Panc1 (cell line): Measurements from ENCODE around the gene OSBPL9. TPM values are rescaled to one million over a fixed set of nuclear protein-coding genes. Genes with fewer than 3 reads are reported as not detected.

Experiments used
- ATAC-seq: fragments of 200-7000 bp; cut with Tn5 transposase; 2 replicates; pipeline ENCODE4 v1.9.1; 2020; ENCODE audit warnings: mild to moderate bottlenecking, moderate library complexity
- BruUV-seq: library from RNA; stranded (reverse); fragments of 400-500 nt; replicated peaks from 2 replicates; lab custom pipeline; 2021; lab: Mats Ljungman, UMichigan
- CTCF ChIA-PET: fragments of 300-600 bp; sonication (Branson Sonifier 250); formaldehyde crosslinking; loops from one replicate; lab custom pipeline; 2022; ENCODE audit warnings: antibody characterized with exemption; lab: Charles Lee
- POLR2A ChIA-PET: fragments of 300-600 bp; sonication (Branson Sonifier 250); formaldehyde crosslinking; loops from one replicate; lab custom pipeline; 2022; ENCODE audit warnings: antibody characterized with exemption; lab: Charles Lee
- DNase-seq: peaks from one replicate; pipeline ENCODE4 v3.0.0-alpha.2; 2010; ENCODE audit warnings: low read depth, low spot score
- H3K27ac ChIP-seq: 2 replicates; pipeline ENCODE4 v1.5.1; 2011; ENCODE audit warnings: mild to moderate bottlenecking, low read length, inconsistent platforms
- H3K27me3 ChIP-seq: fragments of 200-500 bp; sonication (Bioruptor generic); 2 replicates; pipeline ENCODE4 v1.6.0; 2014; ENCODE audit warnings: low read length, inconsistent platforms; ENCODE audit not compliant: control insufficient read depth, insufficient read depth
- H3K36me3 ChIP-seq: fragments of 200-500 bp; sonication (Bioruptor generic); 2 replicates; pipeline ENCODE4 v1.5.1; 2014; ENCODE audit warnings: inconsistent platforms, mild to moderate bottlenecking, low read length, moderate library complexity; ENCODE audit not compliant: control insufficient read depth, insufficient read depth
- H3K4me1 ChIP-seq: 2 replicates; pipeline ENCODE4 v1.5.1; 2011; ENCODE audit warnings: inconsistent platforms, mild to moderate bottlenecking, low read length, moderate library complexity; ENCODE audit not compliant: control insufficient read depth, insufficient read depth
- H3K4me3 ChIP-seq, 2 experiments: 2 replicates each; pipeline ENCODE4 v1.5.1; 2011 to 2012; ENCODE audit warnings: low read depth in 2 of 2, low read length in 2 of 2, mild to moderate bottlenecking in 2 of 2, inconsistent platforms in 1 of 2, moderate library complexity in 1 of 2
- H3K9me3 ChIP-seq: fragments of 200-500 bp; sonication (Bioruptor generic); 2 replicates; pipeline ENCODE4 v1.5.1; 2014; ENCODE audit warnings: low read depth, mild to moderate bottlenecking, inconsistent platforms, low read length, moderate library complexity; ENCODE audit not compliant: control insufficient read depth, insufficient read depth
- CTCF ChIP-seq: fragments of 450-650 bp; IDR thresholded peaks from 2 replicates; pipeline ENCODE4 v1.5.1; 2017; ENCODE audit warnings: mild to moderate bottlenecking
- POLR2AphosphoS5 ChIP-seq: IDR thresholded peaks from 2 replicates; pipeline ENCODE4 v1.6.1; 2012; ENCODE audit warnings: mild to moderate bottlenecking, low read depth, low read length, moderate library complexity
- TCF7L2 ChIP-seq: IDR thresholded peaks from 2 replicates; pipeline ENCODE4 v1.6.1; 2011; ENCODE audit warnings: mild to moderate bottlenecking, low read depth, low read length, inconsistent platforms
- in situ Hi-C: cut with HindIII; loops from 2 replicates; pipeline ENCODE4 v1.10.0; 2016; ENCODE audit warnings: low sequenced_read_pairs, low pct_unique_long_range_greater_than_20kb
- intact Hi-C: fragments of 100-400 bp; cut with micrococcal nuclease; formaldehyde crosslinking; loops from one replicate; pipeline ENCODE4 v1.10.0; 2022; ENCODE audit not compliant: unreplicated experiment
- total RNA-seq: library from RNA; stranded (reverse); gene quantifications from one replicate; pipeline ENCODE4 v1.2.1, GENCODE V29; 2021; ENCODE audit not compliant: unreplicated experiment
- TF ChIP-seq, protein P1 (sequence below), 2 experiments: IDR thresholded peaks; 2 replicates each; pipeline ENCODE4 v1.6.1; 2011 to 2012; ENCODE audit warnings: low read depth in 2 of 2, control low read depth in 1 of 2, low read length in 1 of 2, mild to moderate bottlenecking in 1 of 2, moderate library complexity in 1 of 2; ENCODE audit not compliant: insufficient read depth in 1 of 2

OSBPL9 gene
- total RNA-seq, 1 experiment from 2014 or later = 85.5 TPM

DNA sequence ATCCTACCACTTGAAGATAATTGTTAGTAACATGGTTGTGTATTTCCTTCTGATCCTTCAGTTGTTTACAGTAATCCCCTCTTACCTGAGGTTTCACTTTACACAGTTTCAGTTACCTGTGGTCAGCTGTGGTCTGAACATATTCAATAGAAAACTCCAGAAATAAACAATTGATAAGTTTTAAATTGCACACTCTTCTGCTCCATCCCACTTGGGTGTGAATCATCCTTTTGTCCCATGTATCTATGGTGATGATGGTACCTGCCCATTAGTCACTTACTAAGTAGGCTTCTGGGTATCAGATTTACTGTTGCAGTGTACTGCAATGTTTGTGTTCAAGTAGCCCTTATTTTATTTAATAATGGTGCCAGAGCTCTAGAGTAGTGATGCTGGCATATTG, 62.5 kb downstream of the OSBPL9 start:
- DNase-seq = no peak
- intact Hi-C loops = no loop called here
- no peak overlapping the region for H3K4me3 ChIP-seq
- CTCF ChIA-PET = no interaction called here
- in situ Hi-C loops = no loop called here
- H3K27ac ChIP-seq = no peak overlapping the region
- POLR2A ChIA-PET = no interaction called here
- no peaks in the 10 kb centered on the region for H3K4me1 ChIP-seq
- TF ChIP-seq POLR2AphosphoS5 = no peak
- TF ChIP-seq TCF7L2 = no peak
- TF ChIP-seq, protein P1, sequence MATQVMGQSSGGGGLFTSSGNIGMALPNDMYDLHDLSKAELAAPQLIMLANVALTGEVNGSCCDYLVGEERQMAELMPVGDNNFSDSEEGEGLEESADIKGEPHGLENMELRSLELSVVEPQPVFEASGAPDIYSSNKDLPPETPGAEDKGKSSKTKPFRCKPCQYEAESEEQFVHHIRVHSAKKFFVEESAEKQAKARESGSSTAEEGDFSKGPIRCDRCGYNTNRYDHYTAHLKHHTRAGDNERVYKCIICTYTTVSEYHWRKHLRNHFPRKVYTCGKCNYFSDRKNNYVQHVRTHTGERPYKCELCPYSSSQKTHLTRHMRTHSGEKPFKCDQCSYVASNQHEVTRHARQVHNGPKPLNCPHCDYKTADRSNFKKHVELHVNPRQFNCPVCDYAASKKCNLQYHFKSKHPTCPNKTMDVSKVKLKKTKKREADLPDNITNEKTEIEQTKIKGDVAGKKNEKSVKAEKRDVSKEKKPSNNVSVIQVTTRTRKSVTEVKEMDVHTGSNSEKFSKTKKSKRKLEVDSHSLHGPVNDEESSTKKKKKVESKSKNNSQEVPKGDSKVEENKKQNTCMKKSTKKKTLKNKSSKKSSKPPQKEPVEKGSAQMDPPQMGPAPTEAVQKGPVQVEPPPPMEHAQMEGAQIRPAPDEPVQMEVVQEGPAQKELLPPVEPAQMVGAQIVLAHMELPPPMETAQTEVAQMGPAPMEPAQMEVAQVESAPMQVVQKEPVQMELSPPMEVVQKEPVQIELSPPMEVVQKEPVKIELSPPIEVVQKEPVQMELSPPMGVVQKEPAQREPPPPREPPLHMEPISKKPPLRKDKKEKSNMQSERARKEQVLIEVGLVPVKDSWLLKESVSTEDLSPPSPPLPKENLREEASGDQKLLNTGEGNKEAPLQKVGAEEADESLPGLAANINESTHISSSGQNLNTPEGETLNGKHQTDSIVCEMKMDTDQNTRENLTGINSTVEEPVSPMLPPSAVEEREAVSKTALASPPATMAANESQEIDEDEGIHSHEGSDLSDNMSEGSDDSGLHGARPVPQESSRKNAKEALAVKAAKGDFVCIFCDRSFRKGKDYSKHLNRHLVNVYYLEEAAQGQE (IDR thresholded peaks at IDR 0.05; ENCODE audit: insufficient read depth in 1 of 2, low read depth in 2 of 2, low read length in 1 of 2) = no peak
- no peak for TF ChIP-seq CTCF
- H3K36me3 ChIP-seq = no peaks in the 10 kb centered on the region
- no peaks in the 10 kb centered on the region for H3K9me3 ChIP-seq
- ATAC-seq = no peak
- no peaks in the 10 kb centered on the region for H3K27me3 ChIP-seq
- no TSS peak for BruUV-seq

- POLR2A ChIA-PET = no interaction called here
- H3K4me3 ChIP-seq = no peak overlapping the region
- peaks cover 4% of the 10 kb centered on the region; the same call in 1 of the 2 replicates for H3K4me1 ChIP-seq
- ATAC-seq (no peak), DNase-seq (no peak)
- no peak overlapping the region for H3K27ac ChIP-seq
- CTCF ChIA-PET = no interaction called here
- no peaks in the 10 kb centered on the region for H3K9me3 ChIP-seq
- no peaks in the 10 kb centered on the region for H3K27me3 ChIP-seq
- no TSS peak for BruUV-seq
- TF ChIP-seq, protein P1 (IDR thresholded peaks at IDR 0.05; ENCODE audit: insufficient read depth in 1 of 2, low read depth in 2 of 2, low read length in 1 of 2) = no peak
- TF ChIP-seq CTCF = no peak
- in situ Hi-C loops = no loop called here
- H3K36me3 ChIP-seq = no peaks in the 10 kb centered on the region
- intact Hi-C loops = no loop called here
These were observed 67.9 kb downstream of the OSBPL9 start for GRCh38 chr1:51684776-51685175.
